Ishikawa (cell line): ENCODE measurements around the gene CTNNA1.

ENCODE experiments used
- EP300 ChIP-seq: IDR thresholded peaks from 2 replicates; pipeline ENCODE4 v1.6.1; 2012; ENCODE audit warnings: borderline replicate concordance
- TAF1 ChIP-seq: IDR thresholded peaks from 2 replicates; pipeline ENCODE4 v1.6.1; 2012; ENCODE audit warnings: low read depth, mild to moderate bottlenecking

DNA sequence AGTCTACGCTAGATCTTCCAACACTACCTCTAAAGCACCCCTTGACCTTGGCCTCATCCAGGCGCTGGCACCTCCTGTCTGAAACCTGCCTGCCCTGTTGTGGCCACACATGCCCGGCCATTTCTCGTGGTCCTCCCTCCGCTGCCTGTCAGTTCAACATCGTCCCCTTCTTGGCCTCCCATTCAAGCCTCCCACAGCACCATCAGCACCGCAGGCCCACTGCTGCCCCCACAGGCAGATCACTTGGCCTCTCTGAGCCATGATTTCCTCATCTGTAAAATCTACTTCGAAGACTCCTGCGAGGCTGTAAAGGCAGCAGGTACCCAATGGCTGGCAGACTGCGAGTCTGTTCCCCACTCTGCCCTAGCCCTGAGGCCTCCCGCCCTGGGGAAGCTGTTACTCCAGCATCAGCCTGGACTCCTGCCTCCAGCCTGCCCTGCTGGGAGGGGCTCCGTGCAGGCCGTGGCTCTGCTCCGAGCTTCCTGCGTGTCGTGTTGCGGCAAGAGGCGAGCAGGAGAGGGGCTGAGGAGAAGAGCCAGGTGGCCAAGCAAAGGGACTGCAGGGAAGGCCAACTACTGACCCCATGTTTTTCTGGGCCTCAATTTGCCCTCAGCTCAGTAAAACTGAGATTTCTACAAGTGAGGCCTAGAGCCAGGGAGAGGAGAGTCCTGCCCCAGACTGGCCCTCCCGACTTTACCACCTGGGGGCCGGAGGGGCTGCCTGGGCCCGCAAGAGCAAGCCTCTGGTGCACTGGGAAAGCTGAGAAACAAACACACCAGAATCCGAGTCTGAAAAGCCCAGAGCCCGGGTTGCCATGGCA is 192.4 kb downstream of the CTNNA1 start:
- TF ChIP-seq EP300 (no peak), TAF1 (no peak)
